H54 (cell line): Measurements from ENCODE around the gene STXBP2.
"Not testable (repeated sequence)": the region's sequence is repeated elsewhere in the genome, so short reads cannot be mapped to it uniquely, and the experiment has no call there.

ENCODE experiments used
- DNase-seq: peaks from one replicate; pipeline ENCODE4 v3.0.0; 2011; ENCODE audit warnings: low spot score, mixed read lengths; ENCODE audit not compliant: insufficient read length
- FAIRE-seq: peaks from 3 replicates; lab custom pipeline; 2011; peaks lifted over from hg19 to GRCh38; lab: Jason Lieb, UNC
- POLR2A ChIP-seq: IDR thresholded peaks from 2 replicates; pipeline ENCODE4 v1.6.1; 2011; ENCODE audit warnings: low read depth, mild to moderate bottlenecking, low read length

Gene STXBP2

GRCh38 chr19:7632340-7633203, 4.3 kb upstream of the STXBP2 start:
- FAIRE-seq, result no peak
- no peak for TF ChIP-seq POLR2A
- DNase-seq, result no peak

GRCh38 chr19:7633698-7634097, 3.2 kb upstream of the STXBP2 start, which contains the start of gene PCP2:
Gene PCP2, minus strand, starts transcription at chr19:7633719. Its CDS starts 262 bp downstream, at chr19:7633457.
- FAIRE-seq, result no peak
- no peak for TF ChIP-seq POLR2A
- no peak for DNase-seq

- no peak for TF ChIP-seq POLR2A
- DNase-seq, result no peak
- FAIRE-seq, result no peak
Measured at GRCh38 chr19:7635670-7636069, 1.2 kb upstream of the STXBP2 start.

GRCh38 chr19:7636317-7636690, 606 bp upstream of the STXBP2 start:
- TF ChIP-seq POLR2A, result no peak
- FAIRE-seq (no peak), DNase-seq (no peak)

GRCh38 chr19:7637374-7638256, 705 bp downstream of the STXBP2 start:
- FAIRE-seq, result no peak
- TF ChIP-seq POLR2A, result no peak

GRCh38 chr19:7638802-7639465, 2.0 kb downstream of the STXBP2 start:
- FAIRE-seq, result no peak
- no peak for DNase-seq
- no peak for TF ChIP-seq POLR2A

More at GRCh38 chr19:7637374-7638256, 705 bp downstream of the STXBP2 start:
- DNase-seq, result no peak

GRCh38 chr19:7639863-7640348, 3.0 kb downstream of the STXBP2 start:
- no peak for TF ChIP-seq POLR2A
- FAIRE-seq, result no peak
- no peak for DNase-seq

- TF ChIP-seq POLR2A, result no peak
- FAIRE-seq (no peak), DNase-seq (no peak)
Measured at GRCh38 chr19:7640803-7641202, 3.9 kb downstream of the STXBP2 start.

- TF ChIP-seq POLR2A, result no peak
- DNase-seq (no peak), FAIRE-seq (no peak)
Measured at GRCh38 chr19:7641290-7642276, 4.7 kb downstream of the STXBP2 start.

- no peak for DNase-seq
Measured at GRCh38 chr19:7642295-7643030, 5.6 kb downstream of the STXBP2 start.

GRCh38 chr19:7643031-7643415, 6.1 kb downstream of the STXBP2 start:
- DNase-seq (no peak), FAIRE-seq (no peak)
- no peak for TF ChIP-seq POLR2A

More at GRCh38 chr19:7642295-7643030, 5.6 kb downstream of the STXBP2 start:
- no peak for TF ChIP-seq POLR2A
- FAIRE-seq, result no peak

- FAIRE-seq, DNase-seq: not testable (repeated sequence)
Measured at GRCh38 chr19:7643629-7644549, 7.0 kb downstream of the STXBP2 start.
